Measurements from ENCODE around the gene RUNX2.

RUNX2 gene

DNA sequence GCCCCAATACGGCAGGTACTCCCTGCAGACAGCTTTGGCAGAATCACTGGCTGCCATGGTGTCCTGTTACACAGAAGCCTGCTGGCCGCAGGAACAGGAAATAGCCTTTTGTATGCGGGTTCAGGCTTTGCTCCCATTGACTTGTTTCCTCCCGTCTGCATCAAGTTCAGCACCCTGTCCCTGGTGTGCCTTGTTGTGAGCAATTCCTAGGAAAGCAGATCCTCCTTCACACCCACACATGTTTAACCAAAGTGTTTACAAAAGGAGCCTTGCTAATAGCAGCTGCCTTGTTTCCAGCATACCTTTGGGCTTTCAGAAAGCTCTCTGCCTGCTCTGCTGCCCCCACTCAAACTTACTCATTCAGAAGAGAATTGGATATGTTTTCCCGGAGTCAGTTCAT lies 176.8 kb downstream of the RUNX2 start:
- Histone ChIP-seq H3K27ac (ENCODE audit: extremely low read depth, low read depth, low read length) (no peak overlapping the region), H3K36me3 (ENCODE audit: control insufficient read depth in 2 of 2, insufficient read depth in 1 of 2, low read length in 2 of 2) (no peaks in the 10 kb centered on the region), H3K4me3 (ENCODE audit: low read depth, low read length) (no peak overlapping the region), H3K9me3 (ENCODE audit: control insufficient read depth, insufficient read depth, low read depth, low read length) (no peaks in the 10 kb centered on the region), H3K4me1 (ENCODE audit: control insufficient read depth, insufficient read depth, low read length) (peaks cover 14% of the 10 kb centered on the region)
- CTCF ChIA-PET = interaction anchor here (0.6 to 0.7 kb wide), 4 partner anchors 210 to 900 kb away, joined by 3 to 5 read pairs (median 3); no protein-coding TSS in a partner anchor
- POLR2A ChIA-PET = no interaction called here
- TF ChIP-seq ZNF174 (tag by site-specific recombination; IDR thresholded peaks at IDR 0.05) (no peak), ZNF473 (tag by site-specific recombination; IDR thresholded peaks at IDR 0.05) (no peak), FEZF1 (tag by site-specific recombination; IDR thresholded peaks at IDR 0.05) (no peak), REPIN1 (tag by site-specific recombination; IDR thresholded peaks at IDR 0.05; ENCODE audit: low read depth) (no peak), ZNF600 (tag by site-specific recombination; IDR thresholded peaks at IDR 0.05) (peak; percentile 60; the same call in 1 of the 2 replicates), ZNF274 (IDR thresholded peaks at IDR 0.05; ENCODE audit: low read length) (no peak), ZNF274 (tag by site-specific recombination; IDR thresholded peaks at IDR 0.05; ENCODE audit: borderline replicate concordance) (no peak), ZFHX2 (tag by site-specific recombination; conservative IDR thresholded peaks at IDR 0.05) (peak; percentile 88), SP7 (tag by site-specific recombination; IDR thresholded peaks at IDR 0.05) (no peak), KLF17 (tag by site-specific recombination; IDR thresholded peaks at IDR 0.05) (no peak), ZBTB20 (tag by site-specific recombination; IDR thresholded peaks at IDR 0.05) (0 out of 2 replicates have a peak, but pooled peaks have one; percentile 31), ZNF362 (tag by site-specific recombination; IDR thresholded peaks at IDR 0.05) (no peak), TRIM28 (IDR thresholded peaks at IDR 0.05; ENCODE audit: borderline replicate concordance, low read length) (0 out of 2 replicates have a peak, but pooled peaks have one; percentile 72), EGR2 (tag by site-specific recombination; IDR thresholded peaks at IDR 0.05; ENCODE audit: low read depth) (peak; percentile 80), ZNF544 (tag by site-specific recombination; IDR thresholded peaks at IDR 0.05) (no peak), ZNF677 (tag by site-specific recombination; IDR thresholded peaks at IDR 0.05) (no peak), ZNF335 (tag by site-specific recombination; conservative IDR thresholded peaks at IDR 0.05) (0 out of 2 replicates have a peak, but pooled peaks have one; percentile 39), ZNF561 (tag by site-specific recombination; IDR thresholded peaks at IDR 0.05; ENCODE audit: borderline replicate concordance) (0 out of 2 replicates have a peak, but pooled peaks have one; percentile 20), ZNF658 (tag by site-specific recombination; IDR thresholded peaks at IDR 0.05) (no peak), YY1 (tag by site-specific recombination; IDR thresholded peaks at IDR 0.05) (no peak), ZNF704 (tag by site-specific recombination; IDR thresholded peaks at IDR 0.05) (no peak), ZNF449 (tag by site-specific recombination; IDR thresholded peaks at IDR 0.05) (peak; percentile 64; the same call in 1 of the 2 replicates)
- TF ChIP-seq, protein P1, sequence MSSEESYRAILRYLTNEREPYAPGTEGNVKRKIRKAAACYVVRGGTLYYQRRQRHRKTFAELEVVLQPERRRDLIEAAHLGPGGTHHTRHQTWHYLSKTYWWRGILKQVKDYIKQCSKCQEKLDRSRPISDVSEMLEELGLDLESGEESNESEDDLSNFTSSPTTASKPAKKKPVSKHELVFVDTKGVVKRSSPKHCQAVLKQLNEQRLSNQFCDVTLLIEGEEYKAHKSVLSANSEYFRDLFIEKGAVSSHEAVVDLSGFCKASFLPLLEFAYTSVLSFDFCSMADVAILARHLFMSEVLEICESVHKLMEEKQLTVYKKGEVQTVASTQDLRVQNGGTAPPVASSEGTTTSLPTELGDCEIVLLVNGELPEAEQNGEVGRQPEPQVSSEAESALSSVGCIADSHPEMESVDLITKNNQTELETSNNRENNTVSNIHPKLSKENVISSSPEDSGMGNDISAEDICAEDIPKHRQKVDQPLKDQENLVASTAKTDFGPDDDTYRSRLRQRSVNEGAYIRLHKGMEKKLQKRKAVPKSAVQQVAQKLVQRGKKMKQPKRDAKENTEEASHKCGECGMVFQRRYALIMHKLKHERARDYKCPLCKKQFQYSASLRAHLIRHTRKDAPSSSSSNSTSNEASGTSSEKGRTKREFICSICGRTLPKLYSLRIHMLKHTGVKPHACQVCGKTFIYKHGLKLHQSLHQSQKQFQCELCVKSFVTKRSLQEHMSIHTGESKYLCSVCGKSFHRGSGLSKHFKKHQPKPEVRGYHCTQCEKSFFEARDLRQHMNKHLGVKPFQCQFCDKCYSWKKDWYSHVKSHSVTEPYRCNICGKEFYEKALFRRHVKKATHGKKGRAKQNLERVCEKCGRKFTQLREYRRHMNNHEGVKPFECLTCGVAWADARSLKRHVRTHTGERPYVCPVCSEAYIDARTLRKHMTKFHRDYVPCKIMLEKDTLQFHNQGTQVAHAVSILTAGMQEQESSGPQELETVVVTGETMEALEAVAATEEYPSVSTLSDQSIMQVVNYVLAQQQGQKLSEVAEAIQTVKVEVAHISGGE (tag by site-specific recombination; conservative IDR thresholded peaks at IDR 0.05; ENCODE audit: low read depth) = no peak; the same call in 1 of the 2 replicates
- TF ChIP-seq, protein P2, sequence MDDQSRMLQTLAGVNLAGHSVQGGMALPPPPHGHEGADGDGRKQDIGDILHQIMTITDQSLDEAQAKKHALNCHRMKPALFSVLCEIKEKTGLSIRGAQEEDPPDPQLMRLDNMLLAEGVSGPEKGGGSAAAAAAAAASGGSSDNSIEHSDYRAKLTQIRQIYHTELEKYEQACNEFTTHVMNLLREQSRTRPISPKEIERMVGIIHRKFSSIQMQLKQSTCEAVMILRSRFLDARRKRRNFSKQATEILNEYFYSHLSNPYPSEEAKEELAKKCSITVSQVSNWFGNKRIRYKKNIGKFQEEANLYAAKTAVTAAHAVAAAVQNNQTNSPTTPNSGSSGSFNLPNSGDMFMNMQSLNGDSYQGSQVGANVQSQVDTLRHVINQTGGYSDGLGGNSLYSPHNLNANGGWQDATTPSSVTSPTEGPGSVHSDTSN (CRISPR knock-in tag; IDR thresholded peaks at IDR 0.05) = no peak
- TF ChIP-seq, protein P3, sequence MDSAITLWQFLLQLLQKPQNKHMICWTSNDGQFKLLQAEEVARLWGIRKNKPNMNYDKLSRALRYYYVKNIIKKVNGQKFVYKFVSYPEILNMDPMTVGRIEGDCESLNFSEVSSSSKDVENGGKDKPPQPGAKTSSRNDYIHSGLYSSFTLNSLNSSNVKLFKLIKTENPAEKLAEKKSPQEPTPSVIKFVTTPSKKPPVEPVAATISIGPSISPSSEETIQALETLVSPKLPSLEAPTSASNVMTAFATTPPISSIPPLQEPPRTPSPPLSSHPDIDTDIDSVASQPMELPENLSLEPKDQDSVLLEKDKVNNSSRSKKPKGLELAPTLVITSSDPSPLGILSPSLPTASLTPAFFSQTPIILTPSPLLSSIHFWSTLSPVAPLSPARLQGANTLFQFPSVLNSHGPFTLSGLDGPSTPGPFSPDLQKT (IDR thresholded peaks at IDR 0.05; ENCODE audit: borderline replicate concordance, low read depth, low read length) = no peak
